Adrenal gland (tissue), 12 donors: Measurements from ENCODE around the gene CDH18. TPM values are rescaled to one million over a fixed set of nuclear protein-coding genes. Genes with fewer than 3 reads are reported as not detected.

Experiments
- DNase-seq, 7 donors: peaks; one replicate each; pipeline ENCODE4 v3.0.0-alpha.2; 2019 to 2020
- H3K27ac ChIP-seq, 5 donors: fragments of 200-600 bp; sonication (generic) in 4 of 5; 1 replicate in 3 of 5; 2 replicates in 2 of 5; pipeline versions ENCODE4 v1.5.1 to v1.8.0; 2016 to 2020; ENCODE audit warnings: mild to moderate bottlenecking in 1 of 5
- H3K27me3 ChIP-seq: fragments of 200-600 bp; 2 replicates; pipeline ENCODE4 v1.8.0; 2021
- H3K36me3 ChIP-seq, 2 donors: fragments of 200-600 bp; replicated peaks in 1 of 2; 1 replicate in 1 of 2; 2 replicates in 1 of 2; pipeline versions ENCODE4 v1.5.1 to v1.8.0; 2018 to 2022
- H3K4me1 ChIP-seq, 2 donors: fragments of 200-600 bp; replicated peaks in 1 of 2; 1 replicate in 1 of 2; 2 replicates in 1 of 2; pipeline versions ENCODE4 v1.5.1 to v1.8.0; 2018 to 2021
- H3K4me3 ChIP-seq, 4 donors: fragments of 200-600 bp; sonication (generic) in 3 of 4; one replicate each; pipeline ENCODE4 v1.5.1; 2016 to 2018
- H3K9me3 ChIP-seq, 3 donors: fragments of 200-600 bp; sonication (generic) in 1 of 3; replicated peaks in 1 of 3; 1 replicate in 2 of 3; 2 replicates in 1 of 3; pipeline versions ENCODE4 v1.5.1 to v1.8.0; 2016 to 2021
- CTCF ChIP-seq, 6 experiments: fragments of 450-650 bp in 4 of 6; fragments of 200-600 bp in 2 of 6; sonication (generic) in 1 of 6; IDR thresholded peaks; 1 replicate in 5 of 6; 2 replicates in 1 of 6; pipeline versions ENCODE4 v1.5.1 to v1.8.0; 2016 to 2021; ENCODE audit warnings: antibody characterized with exemption in 6 of 6, mild to moderate bottlenecking in 2 of 6, moderate library complexity in 1 of 6
- POLR2A ChIP-seq, 2 donors: fragments of 450-650 bp; IDR thresholded peaks; one replicate each; pipeline ENCODE4 v1.6.1; 2017; ENCODE audit warnings: antibody characterized with exemption in 2 of 2, mild to moderate bottlenecking in 2 of 2, moderate library complexity in 1 of 2
- WGBS, 4 donors: extraction: QIAGEN DNeasy Blood & Tissue Kit in 2 of 4; methylation state at CpG; one replicate each; pipeline versions ENCODE4 v1.1.5 to v1.1.7; 2013 to 2017; 5-methylcytosine and 5-hydroxymethylcytosine counted together
- intact Hi-C, 2 donors: fragments of 100-400 bp; cut with DNase I; formaldehyde crosslinking; loops; one replicate each; pipeline versions ENCODE4 v1.14.1 to v1.15.0; 2022 to 2023
- polyA plus RNA-seq, 3 donors: library from polyadenylated mRNA; stranded (reverse); fragments of 200-250 nt in 2 of 3; fragments of 350-450 nt in 1 of 3; fragmentation: Illumina TruSeq in 1 of 3; extraction: RNeasy Lipid Tissue Mini Kit (QIAGEN cat#74804) in 1 of 3; gene quantifications; one replicate each; pipeline ENCODE4 v1.2.3, GENCODE V29; 2013 to 2014
- total RNA-seq, 9 donors: library from RNA; depleted of rRNA in 4 of 9; stranded (reverse); fragments of >200 nt in 4 of 9; fragments of 120-200 nt in 1 of 9; fragmentation: NEBNext Ultra II Directional in 1 of 9; extraction: Animal tissue kit (Norgen Biotek cat#: 25700) in 1 of 9; gene quantifications; one replicate each; pipeline versions ENCODE4 v1.1.0 to v1.2.4, GENCODE V29; 2013 to 2023
- donor health status: healthy with polysubstance abuse.
- donor health status: Bipolar disorder and iron deficiency.
- donor health status: DM: yes; HTN: yes; CAD: no.
- donor health status: DM: no; HTN: no; CAD: no.
- donor health status: DM: no; HTN: no; CAD: no.
- donor health status: DM: yes; HTN: yes; CAD: no.

CDH18 gene
- total and polyA plus RNA-seq, 12 donors, result 0.23 to 9.0 (median 3.9) TPM; not detected in 4

GRCh38 chr5:19986806-19987205, 1.2 kb downstream of the CDH18 start:
- Histone ChIP-seq H3K4me3 (no peak overlapping the region), H3K36me3 (no peaks in the 10 kb centered on the region), H3K4me1 (no peaks in the 10 kb centered on the region), H3K27ac (no peak overlapping the region), H3K27me3 (no peaks in the 10 kb centered on the region), H3K9me3 (no peaks in the 10 kb centered on the region)
- no peak for DNase-seq
- intact Hi-C loops, result no loop called here
- WGBS, 4 donors, result 81 to 92% (median 85%) methylated on average over 2 of the region's 2 CpGs
- TF ChIP-seq CTCF (IDR thresholded peaks at IDR 0.05) (no peak), POLR2A (IDR thresholded peaks at IDR 0.05) (no peak)

DNA sequence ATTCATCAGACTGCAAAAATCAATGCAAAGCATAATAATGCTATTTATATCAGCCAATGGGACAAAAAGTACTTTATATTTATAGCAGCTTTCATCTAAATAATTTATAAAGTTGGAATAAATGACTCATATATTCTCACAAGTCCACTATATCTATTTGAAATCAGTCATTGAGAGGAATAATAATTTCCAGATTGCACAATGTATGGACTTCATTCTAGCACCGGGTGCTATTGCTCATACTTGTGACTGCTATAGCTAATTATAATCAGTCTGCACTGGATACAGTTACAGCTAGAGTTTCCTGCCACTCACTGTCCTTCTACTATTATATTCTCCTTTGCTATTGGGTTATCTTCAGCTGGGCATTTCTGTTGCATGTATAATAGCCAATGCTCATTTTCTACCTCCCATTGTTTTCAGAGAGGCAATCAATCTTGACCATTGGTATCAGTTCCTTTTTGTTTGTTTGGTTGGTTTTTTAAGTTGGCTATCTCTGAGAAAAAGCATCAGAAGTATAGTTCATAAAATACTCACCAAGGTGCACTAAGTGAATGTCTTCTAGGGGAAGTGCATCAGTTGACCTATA, 1.9 kb downstream of the CDH18 start:
- Histone ChIP-seq H3K36me3 (no peaks in the 10 kb centered on the region), H3K27me3 (no peaks in the 10 kb centered on the region), H3K4me1 (no peaks in the 10 kb centered on the region), H3K27ac (no peak overlapping the region), H3K4me3 (no peak overlapping the region), H3K9me3 (no peaks in the 10 kb centered on the region)
- DNase-seq, result no peak
- intact Hi-C loops, result no loop called here
- no peak for TF ChIP-seq CTCF (IDR thresholded peaks at IDR 0.05)
- WGBS, 4 donors, result 77 to 82% (median 80%) methylated on average over 1 of the region's 1 CpG

GRCh38 chr5:19978476-19978875, 9.5 kb downstream of the CDH18 start:
- H3K27me3 ChIP-seq, result no peaks in the 10 kb centered on the region
- no peak overlapping the region for H3K4me3 ChIP-seq
- 69 to 75% (median 70%) methylated on average over 1 to 2 of the region's 2 CpGs for WGBS, 4 donors
- no peaks in the 10 kb centered on the region for H3K9me3 ChIP-seq
- H3K36me3 ChIP-seq, result no peaks in the 10 kb centered on the region
- H3K27ac ChIP-seq, result no peak overlapping the region
- TF ChIP-seq POLR2A (IDR thresholded peaks at IDR 0.05) (no peak), CTCF (IDR thresholded peaks at IDR 0.05) (no peak)
- intact Hi-C loops, result no loop called here
- H3K4me1 ChIP-seq, result no peaks in the 10 kb centered on the region
- DNase-seq, result no peak

DNA sequence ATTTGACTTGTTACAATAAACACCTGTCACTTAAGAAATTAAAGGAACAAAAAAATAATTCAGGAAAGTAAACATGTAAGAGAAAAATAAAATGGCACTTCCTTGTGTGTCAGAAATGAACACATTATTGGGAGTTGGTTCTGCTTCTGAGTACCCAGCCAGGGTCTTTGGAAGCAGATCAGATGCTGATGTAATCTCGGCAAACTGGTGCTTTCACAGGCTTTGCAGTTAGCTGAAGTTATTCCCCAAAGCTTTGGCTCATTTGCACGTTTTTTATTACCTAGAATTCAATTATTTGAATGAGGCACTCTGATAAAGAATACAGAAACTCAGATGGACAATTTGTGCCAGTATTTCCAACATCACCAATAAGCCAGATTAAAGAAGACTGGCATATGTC, 10.9 kb downstream of the CDH18 start:
- Histone ChIP-seq H3K36me3 (no peaks in the 10 kb centered on the region), H3K9me3 (no peaks in the 10 kb centered on the region), H3K4me1 (no peaks in the 10 kb centered on the region), H3K4me3 (no peak overlapping the region), H3K27me3 (no peaks in the 10 kb centered on the region), H3K27ac (no peak overlapping the region)
- intact Hi-C loops, result no loop called here
- TF ChIP-seq CTCF (IDR thresholded peaks at IDR 0.05) (no peak), POLR2A (IDR thresholded peaks at IDR 0.05) (no peak)
- whole genome bisulfite sequencing, 4 donors, result 42 to 58% (median 53%) methylated on average over 2 of the region's 2 CpGs
- DNase-seq, result no peak
